Brain pericyte (primary cell): ENCODE measurements around the gene ADAMTS17.
A peak's percentile ranks its signal among the peaks of the same experiment; 100 is the strongest.

Source experiments
- DNase-seq: peaks from one replicate; pipeline ENCODE4 v3.0.0-alpha.2; 2012; ENCODE audit warnings: low read depth, low spot score

The ADAMTS17 gene

GRCh38 chr15:100112061-100112420 lies 229.7 kb downstream of the ADAMTS17 start:
- no peak for DNase-seq

GRCh38 chr15:100111125-100112060 lies 230.4 kb downstream of the ADAMTS17 start:
- DNase-seq, result peak; percentile 44

GRCh38 chr15:100109486-100110035 lies 232.2 kb downstream of the ADAMTS17 start:
- DNase-seq, result no peak

GRCh38 chr15:100108846-100109245 lies 232.9 kb downstream of the ADAMTS17 start:
- DNase-seq, result no peak

- no peak for DNase-seq
Observed at GRCh38 chr15:100108346-100108745, 233.4 kb downstream of the ADAMTS17 start.

GRCh38 chr15:100107606-100108225 lies 234.1 kb downstream of the ADAMTS17 start:
- no peak for DNase-seq

- DNase-seq, result no peak
Observed at GRCh38 chr15:100107151-100107550, 234.6 kb downstream of the ADAMTS17 start.

- no peak for DNase-seq
Observed at GRCh38 chr15:100106732-100107131, 235.0 kb downstream of the ADAMTS17 start.

GRCh38 chr15:100105101-100105500 lies 236.7 kb downstream of the ADAMTS17 start:
- no peak for DNase-seq

- no peak for DNase-seq
Observed at GRCh38 chr15:100104245-100104644, 237.5 kb downstream of the ADAMTS17 start.

- no peak for DNase-seq
Observed at GRCh38 chr15:100103828-100104227, 237.9 kb downstream of the ADAMTS17 start.

GRCh38 chr15:100101426-100102089 lies 240.2 kb downstream of the ADAMTS17 start:
- no peak for DNase-seq

- no peak for DNase-seq
Observed at GRCh38 chr15:100100926-100101325, 240.8 kb downstream of the ADAMTS17 start.

- DNase-seq, result no peak
Observed at GRCh38 chr15:100099976-100100375, 241.8 kb downstream of the ADAMTS17 start.

- no peak for DNase-seq
Observed at GRCh38 chr15:100098705-100099104, 243.1 kb downstream of the ADAMTS17 start.

GRCh38 chr15:100097342-100098127 lies 244.2 kb downstream of the ADAMTS17 start:
- DNase-seq, result no peak

- DNase-seq, result no peak
Observed at GRCh38 chr15:100096700-100097099, 245.1 kb downstream of the ADAMTS17 start.

- no peak for DNase-seq
Observed at GRCh38 chr15:100096248-100096600, 245.6 kb downstream of the ADAMTS17 start.

- no peak for DNase-seq
Observed at GRCh38 chr15:100095541-100096247, 246.1 kb downstream of the ADAMTS17 start.

- DNase-seq, result no peak
Observed at GRCh38 chr15:100094127-100094510, 247.7 kb downstream of the ADAMTS17 start.
